Peyer's patch (tissue), 4 donors: ENCODE data around the gene MINDY4.

Source experiments
- CTCF ChIP-seq, 6 experiments: fragments of 450-650 bp in 4 of 6; fragments of 200-600 bp in 2 of 6; sonication (generic) in 1 of 6; IDR thresholded peaks; one replicate each; pipeline ENCODE4 v1.5.1; 2017 to 2019; ENCODE audit warnings: antibody characterized with exemption in 6 of 6, mild to moderate bottlenecking in 3 of 6, moderate library complexity in 1 of 6
- POLR2A ChIP-seq, 2 donors: fragments of 450-650 bp; IDR thresholded peaks; one replicate each; pipeline ENCODE4 v1.5.1; 2017; ENCODE audit warnings: antibody characterized with exemption in 2 of 2, mild to moderate bottlenecking in 2 of 2, moderate library complexity in 2 of 2

GRCh38 chr7:30838008-30838407 lies 66.8 kb downstream of the MINDY4 start:
- TF ChIP-seq CTCF (IDR thresholded peaks at IDR 0.05) (no peak), POLR2A (IDR thresholded peaks at IDR 0.05) (no peak)
